GM23338 (cell line): ENCODE results near the gene PFN1. TPM values are rescaled to one million over a fixed set of nuclear protein-coding genes. Genes with fewer than 3 reads are reported as not detected.

ENCODE experiments used
- ATAC-seq: fragments of 200-7000 bp; cut with Tn5 transposase; 3 replicates; pipeline ENCODE4 v1.9.1; 2020
- DNase-seq: peaks from one replicate; pipeline ENCODE4 v3.0.0-alpha.2; 2015; ENCODE audit warnings: low spot score
- H2AFZ ChIP-seq: fragments of 200-600 bp; sonication (generic); 2 replicates; pipeline ENCODE4 v1.8.0; 2016; ENCODE audit warnings: antibody characterized with exemption, mild to moderate bottlenecking, moderate library complexity
- H3F3A ChIP-seq: fragments of 200-600 bp; sonication (generic); replicated peaks from 2 replicates; pipeline ENCODE4 v1.8.0; 2017; ENCODE audit warnings: antibody characterized with exemption, mixed run types, low read depth
- H3K27ac ChIP-seq: fragments of 200-600 bp; sonication (generic); 2 replicates; pipeline ENCODE4 v1.6.1; 2016; ENCODE audit warnings: low read depth
- H3K27me3 ChIP-seq: fragments of 200-600 bp; sonication (generic); 2 replicates; pipeline ENCODE4 v1.8.0; 2016; ENCODE audit warnings: mild to moderate bottlenecking, mixed run types, moderate library complexity; ENCODE audit not compliant: insufficient read depth
- H3K36me3 ChIP-seq: fragments of 200-600 bp; sonication (generic); 2 replicates; pipeline ENCODE4 v1.8.0; 2016; ENCODE audit warnings: mild to moderate bottlenecking; ENCODE audit not compliant: insufficient read depth
- H3K4me1 ChIP-seq: fragments of 200-600 bp; sonication (generic); 2 replicates; pipeline ENCODE4 v1.8.0; 2016; ENCODE audit warnings: mild to moderate bottlenecking, moderate library complexity; ENCODE audit not compliant: insufficient read depth
- H3K4me2 ChIP-seq: fragments of 200-600 bp; sonication (generic); 2 replicates; pipeline ENCODE4 v1.7.1; 2017; ENCODE audit warnings: mixed run types
- H3K4me3 ChIP-seq: fragments of 200-600 bp; sonication (generic); 2 replicates; pipeline ENCODE4 v1.6.1; 2016; ENCODE audit warnings: mixed run types
- H3K79me2 ChIP-seq: fragments of 200-600 bp; sonication (generic); replicated peaks from 2 replicates; pipeline ENCODE4 v1.8.0; 2017; ENCODE audit warnings: mild to moderate bottlenecking; ENCODE audit not compliant: insufficient read depth
- H3K9me2 ChIP-seq: fragments of 200-600 bp; sonication (generic); 2 replicates; pipeline ENCODE4 v1.8.0; 2017; ENCODE audit not compliant: insufficient read depth
- H4K20me1 ChIP-seq: fragments of 200-600 bp; sonication (generic); replicated peaks from 2 replicates; pipeline ENCODE4 v1.8.0; 2017; ENCODE audit warnings: mild to moderate bottlenecking; ENCODE audit not compliant: insufficient read depth
- H3K27ac Mint-ChIP-seq: 2 replicates; pipeline ENCODE4 v1.8.0; 2020; ENCODE audit warnings: inconsistent platforms, mild to moderate bottlenecking, moderate library complexity, mixed read lengths
- H3K27me3 Mint-ChIP-seq: 3 replicates; pipeline ENCODE4 v1.8.0; 2022; ENCODE audit warnings: low read depth, mild to moderate bottlenecking, moderate library complexity, mixed read lengths, inconsistent platforms; ENCODE audit not compliant: insufficient read depth, poor library complexity
- H3K36me3 Mint-ChIP-seq: 3 replicates; pipeline ENCODE4 v1.8.0; 2021; ENCODE audit warnings: low read depth, mild to moderate bottlenecking, inconsistent platforms, moderate library complexity, mixed read lengths
- H3K4me1 Mint-ChIP-seq: 3 replicates; pipeline ENCODE4 v1.8.0; 2020; ENCODE audit warnings: mild to moderate bottlenecking, inconsistent platforms, mixed read lengths
- H3K4me3 Mint-ChIP-seq: 3 replicates; pipeline ENCODE4 v1.8.0; 2021; ENCODE audit warnings: moderate library complexity, mild to moderate bottlenecking, inconsistent platforms, mixed read lengths
- H3K9me3 Mint-ChIP-seq: 3 replicates; pipeline ENCODE4 v1.8.0; 2020; ENCODE audit warnings: moderate library complexity, mild to moderate bottlenecking, inconsistent platforms, mixed read lengths
- EZH2 ChIP-seq: fragments of 200-600 bp; sonication (generic); IDR thresholded peaks from one replicate; pipeline ENCODE4 v1.8.0; 2017; ENCODE audit warnings: antibody characterized with exemption, mild to moderate bottlenecking, low read depth; ENCODE audit not compliant: unreplicated experiment
- EZH2phosphoT487 ChIP-seq: fragments of 200-600 bp; sonication (generic); IDR thresholded peaks from one replicate; pipeline ENCODE4 v1.8.1; 2018; ENCODE audit warnings: antibody characterized with exemption; ENCODE audit not compliant: unreplicated experiment
- JUNB ChIP-seq: IDR thresholded peaks from one replicate; pipeline ENCODE4 v1.6.1; 2016; ENCODE audit warnings: antibody characterized with exemption; ENCODE audit not compliant: unreplicated experiment
- NANOG ChIP-seq: IDR thresholded peaks from 2 replicates; pipeline ENCODE4 v1.6.1; 2016; ENCODE audit warnings: antibody characterized with exemption, borderline replicate concordance
- POLR2AphosphoS5 ChIP-seq: IDR thresholded peaks from 2 replicates; pipeline ENCODE4 v1.6.1; 2016; ENCODE audit warnings: antibody characterized with exemption, low read depth
- REST ChIP-seq: IDR thresholded peaks from one replicate; pipeline ENCODE4 v1.6.1; 2018; ENCODE audit warnings: antibody characterized with exemption; ENCODE audit not compliant: unreplicated experiment
- STAT1 ChIP-seq: IDR thresholded peaks from one replicate; pipeline ENCODE4 v1.6.1; 2016; ENCODE audit warnings: antibody characterized with exemption; ENCODE audit not compliant: unreplicated experiment
- ZNF114 ChIP-seq: fragments of 250-450 bp; sonication (Bioruptor Pico); IDR thresholded peaks from 2 replicates; pipeline ENCODE4 v1.5.0; 2020; ENCODE audit warnings: mild to moderate bottlenecking, moderate library complexity
- ZNF331 ChIP-seq: fragments of 250-450 bp; sonication (Bioruptor Pico); IDR thresholded peaks from 2 replicates; pipeline ENCODE4 v1.5.0; 2020; ENCODE audit warnings: low read depth, mild to moderate bottlenecking, moderate library complexity
- ZNF462 ChIP-seq: fragments of 250-450 bp; sonication (Bioruptor Pico); IDR thresholded peaks from 2 replicates; pipeline ENCODE4 v1.5.0; 2020; ENCODE audit warnings: mild to moderate bottlenecking, moderate library complexity
- polyA plus RNA-seq: library from polyadenylated mRNA; unstranded; fragments of >200 nt; fragmentation: Nextera tagmentation; extraction: Ambion mirVana; gene quantifications from 2 replicates; pipeline ENCODE4 v1.2.1, GENCODE V29; 2016
- total RNA-seq: library from RNA; depleted of rRNA; stranded (reverse); fragments of >200 nt; shearing (Covaris generic); gene quantifications from 2 replicates; pipeline ENCODE4 v1.2.3, GENCODE V29; 2014

The PFN1 gene
- total and polyA plus RNA-seq, 2 experiments from 2014 or later, result 2,002 to 3,709 TPM

- TF ChIP-seq ZNF462 (CRISPR knock-in tag) (no peak), ZNF114 (CRISPR knock-in tag) (no peak), EZH2phosphoT487 (no peak), ZNF331 (CRISPR knock-in tag) (no peak)
These were observed 8.4 kb downstream of the PFN1 start, which contains the start of the genes RNF167 and SLC25A11 (continued) for GRCh38 chr17:4939796-4940554.

- Histone ChIP-seq H3K9me2 (no peaks in the 10 kb centered on the region), H3K4me3 (peak overlapping the region; percentile 78), H3K27ac (peak overlapping the region; percentile 84), H3F3A (peaks cover 39% of the 10 kb centered on the region), H4K20me1 (peaks cover 19% of the 10 kb centered on the region; the same call in 1 of the 2 replicates), H3K4me1 (peaks cover 20% of the 10 kb centered on the region), H3K36me3 (peaks cover 5% of the 10 kb centered on the region; the same call in 1 of the 2 replicates), H3K4me2 (peak overlapping the region; percentile 100), H3K27me3 (no peaks in the 10 kb centered on the region), H2AFZ (0 out of 2 replicates have a peak overlapping the region, but pooled peaks have one; percentile 26), H3K79me2 (peaks cover 34% of the 10 kb centered on the region)
- H3K4me1 Mint-ChIP-seq, result peaks cover 30% of the 10 kb centered on the region
- peaks cover 74% of the 10 kb centered on the region for H3K36me3 Mint-ChIP-seq
- DNase-seq (peak; percentile 55), ATAC-seq (peak; percentile 12)
- no peaks in the 10 kb centered on the region for H3K9me3 Mint-ChIP-seq
- H3K27ac Mint-ChIP-seq, result peak overlapping the region; percentile 94
- peaks cover 19% of the 10 kb centered on the region for H3K27me3 Mint-ChIP-seq
- H3K4me3 Mint-ChIP-seq, result peak overlapping the region; percentile 92
- no peak for TF ChIP-seq JUNB
- TF ChIP-seq ZNF331 (CRISPR knock-in tag), result no peak
- no peak for TF ChIP-seq POLR2AphosphoS5
- no peak for TF ChIP-seq EZH2
- no peak for TF ChIP-seq NANOG
- no peak for TF ChIP-seq REST
- no peak for TF ChIP-seq STAT1
These were observed 8.9 kb downstream of the PFN1 start for GRCh38 chr17:4939546-4939795.
